K562 (cell line): ENCODE data around the gene MAP4K4. TPM values are rescaled to one million over a fixed set of nuclear protein-coding genes. Genes with fewer than 3 reads are reported as not detected.

Source experiments
- ATAC-seq: fragments of 200-7000 bp; cut with Tn5 transposase; 3 replicates; pipeline ENCODE4 v1.9.1; 2020; ENCODE audit warnings: moderate library complexity
- BruUV-seq: library from RNA; stranded (reverse); fragments of 400-500 nt; replicated peaks from 2 replicates; lab custom pipeline; 2021; lab: Mats Ljungman, UMichigan
- CTCF ChIA-PET: fragments of 300-600 bp; formaldehyde crosslinking; extraction: SDS; loops from one replicate; lab custom pipeline; 2021; ENCODE audit warnings: low intra/inter-chr PET ratio; lab: Yijun Ruan, JAX
- POLR2A ChIA-PET: fragments of 300-600, 350-650 bp; sonication (Branson Sonifier 250); formaldehyde crosslinking; extraction: SDS; loops from one replicate; lab custom pipeline; 2021; ENCODE audit warnings: antibody characterized with exemption, inconsistent platforms; lab: Yijun Ruan, JAX
- DNase-seq, 4 experiments: peaks; one replicate each; pipeline versions ENCODE4 v3.0.0 to v3.0.0-alpha.2; 2011 to 2018; ENCODE audit warnings: low spot score in 3 of 4, mixed read lengths in 3 of 4; ENCODE audit errors: extremely low read depth in 1 of 4
- FAIRE-seq: peaks from 2 replicates; lab custom pipeline; 2011; peaks lifted over from hg19 to GRCh38; lab: Jason Lieb, UNC
- H2AFZ ChIP-seq: 2 replicates; pipeline ENCODE4 v1.6.0; 2011; ENCODE audit warnings: low read depth, low read length, control low read depth, inconsistent platforms
- H3K27ac ChIP-seq: fragments of 200-600 bp; 3 replicates; pipeline ENCODE4 v1.8.0; 2011; ENCODE audit warnings: low read depth, mild to moderate bottlenecking, control low read depth, inconsistent platforms, low read length, moderate library complexity, mixed read lengths; ENCODE audit errors: extremely low read depth
- H3K27me3 ChIP-seq, 2 experiments: fragments of 300-600 bp in 1 of 2; 2 replicates in 1 of 2; 3 replicates in 1 of 2; pipeline versions ENCODE4 v1.6.0 to v1.8.0; 2011; ENCODE audit warnings: inconsistent platforms in 2 of 2, low read length in 2 of 2, mild to moderate bottlenecking in 1 of 2, mixed read lengths in 1 of 2, moderate library complexity in 1 of 2; ENCODE audit not compliant: control insufficient read depth in 2 of 2, insufficient read depth in 2 of 2
- H3K36me3 ChIP-seq: fragments of 300-600 bp; 3 replicates; pipeline ENCODE4 v1.8.0; 2011; ENCODE audit warnings: mild to moderate bottlenecking, low read length, inconsistent platforms; ENCODE audit not compliant: control insufficient read depth, insufficient read depth
- H3K4me1 ChIP-seq, 2 experiments: fragments of 200-600 bp in 1 of 2; replicated peaks in 1 of 2; 2 replicates in 1 of 2; 3 replicates in 1 of 2; pipeline versions ENCODE4 v1.5.1 to v1.8.0; 2011; ENCODE audit warnings: inconsistent platforms in 2 of 2, low read length in 2 of 2, mild to moderate bottlenecking in 1 of 2, mixed read lengths in 1 of 2, moderate library complexity in 1 of 2; ENCODE audit not compliant: control insufficient read depth in 2 of 2, insufficient read depth in 2 of 2
- H3K4me2 ChIP-seq: 2 replicates; pipeline ENCODE4 v1.6.1; 2011; ENCODE audit warnings: low read length, control low read depth, inconsistent platforms, mixed read lengths; ENCODE audit not compliant: insufficient read depth
- H3K4me3 ChIP-seq: fragments of 200-600 bp; sonication (generic), shearing (Covaris generic); 2 replicates; pipeline ENCODE4 v1.5.1; 2016; ENCODE audit warnings: control low read depth, inconsistent platforms
- H3K79me2 ChIP-seq: fragments of 200-600 bp; 3 replicates; pipeline ENCODE4 v1.8.0; 2011; ENCODE audit warnings: low read length, inconsistent platforms; ENCODE audit not compliant: control insufficient read depth, insufficient read depth
- H3K9ac ChIP-seq, 2 experiments: 2 replicates each; pipeline versions ENCODE4 v1.6.0 to v1.6.1; 2011; ENCODE audit warnings: low read depth in 2 of 2, low read length in 2 of 2, control low read depth in 1 of 2, inconsistent platforms in 1 of 2, mild to moderate bottlenecking in 1 of 2, mixed read lengths in 1 of 2; ENCODE audit not compliant: insufficient read depth in 1 of 2
- H3K9me1 ChIP-seq: one replicate; pipeline ENCODE4 v1.6.0; 2011; ENCODE audit warnings: inconsistent platforms, mild to moderate bottlenecking, low read length, moderate library complexity; ENCODE audit not compliant: control insufficient read depth, insufficient read depth
- H3K9me3 ChIP-seq: replicated peaks from 2 replicates; pipeline ENCODE4 v1.5.1; 2011; ENCODE audit warnings: low read depth, low read length, inconsistent platforms; ENCODE audit not compliant: control insufficient read depth, insufficient read depth
- H4K20me1 ChIP-seq: replicated peaks from 2 replicates; pipeline ENCODE4 v1.6.1; 2011; ENCODE audit warnings: low read length, inconsistent platforms, mixed read lengths; ENCODE audit not compliant: control insufficient read depth, insufficient read depth
- ARID2 ChIP-seq: fragments of 450-650 bp; IDR thresholded peaks from 2 replicates; pipeline ENCODE4 v1.6.1; 2017; ENCODE audit warnings: antibody characterized with exemption, mild to moderate bottlenecking
- CBX2 ChIP-seq: fragments of 200-600 bp; sonication (generic); IDR thresholded peaks from one replicate; pipeline ENCODE4 v1.6.1; 2012; ENCODE audit warnings: mild to moderate bottlenecking, low read length, inconsistent platforms; ENCODE audit not compliant: insufficient read depth, poor library complexity, severe bottlenecking
- CTCF ChIP-seq, 3 experiments: IDR thresholded peaks in 2 of 3; conservative IDR thresholded peaks in 1 of 3; 2 replicates each; pipeline ENCODE4 v1.5.1; 2011 to 2012; ENCODE audit warnings: low read length in 3 of 3, mild to moderate bottlenecking in 3 of 3, control low read depth in 2 of 3, improper control_type of control experiment in 1 of 3, inconsistent platforms in 1 of 3, low read depth in 1 of 3, mixed read lengths in 1 of 3, moderate library complexity in 1 of 3; ENCODE audit not compliant: insufficient read depth in 2 of 3
- DMBX1 ChIP-seq: fragments of 250-450 bp; sonication (Bioruptor Pico); IDR thresholded peaks from 2 replicates; pipeline ENCODE4 v1.8.0; 2022; ENCODE audit warnings: inconsistent platforms, mild to moderate bottlenecking, moderate library complexity, borderline replicate concordance
- FIP1L1 ChIP-seq: fragments of 200-400 bp; formaldehyde crosslinking; IDR thresholded peaks from 2 replicates; pipeline ENCODE4 v1.6.1; 2018; ENCODE audit warnings: mild to moderate bottlenecking, low read depth, low read length; ENCODE audit not compliant: poor library complexity, severe bottlenecking
- HLTF ChIP-seq: fragments of 450-650 bp; IDR thresholded peaks from 2 replicates; pipeline ENCODE4 v1.6.1; 2016
- HMGN3 ChIP-seq: IDR thresholded peaks from 2 replicates; pipeline ENCODE4 v1.6.1; 2011; ENCODE audit warnings: borderline replicate concordance, low read depth, mild to moderate bottlenecking, mixed read lengths, low read length; ENCODE audit not compliant: insufficient read length; ENCODE audit errors: extremely low read depth
- HNRNPH1 ChIP-seq: fragments of 200-400 bp; formaldehyde crosslinking; optimal IDR thresholded peaks from 2 replicates; pipeline ENCODE3; 2017; ENCODE audit warnings: low read depth, mild to moderate bottlenecking, low read length, moderate library complexity
- NFE2 ChIP-seq: IDR thresholded peaks from 2 replicates; pipeline ENCODE4 v1.6.1; 2014; ENCODE audit warnings: antibody characterized with exemption, low read depth
- PRMT5 ChIP-seq: sonication (generic); formaldehyde crosslinking; IDR thresholded peaks from 2 replicates; pipeline ENCODE4 v1.5.0; 2020; ENCODE audit warnings: missing genetic modification reagents
- RBM25 ChIP-seq: fragments of 200-400 bp; formaldehyde crosslinking; IDR thresholded peaks from 2 replicates; pipeline ENCODE4 v1.6.1; 2018; ENCODE audit warnings: low read length, low read depth, moderate library complexity; ENCODE audit not compliant: severe bottlenecking
- SAFB ChIP-seq: fragments of 200-400 bp; formaldehyde crosslinking; IDR thresholded peaks from 2 replicates; pipeline ENCODE4 v1.6.1; 2017; ENCODE audit warnings: low read depth, low read length, borderline replicate concordance
- SIN3B ChIP-seq: fragments of 450-650 bp; IDR thresholded peaks from 2 replicates; pipeline ENCODE4 v1.6.1; 2017; ENCODE audit warnings: low read depth, mild to moderate bottlenecking, moderate library complexity
- TAL1 ChIP-seq: fragments of 450-650 bp; IDR thresholded peaks from 2 replicates; pipeline ENCODE4 v1.6.1; 2016; ENCODE audit warnings: mild to moderate bottlenecking
- ZNF124 ChIP-seq: sonication (generic); formaldehyde crosslinking; IDR thresholded peaks from 2 replicates; pipeline ENCODE4 v1.8.1; 2022; ENCODE audit warnings: missing genetic modification reagents
- ZNF165 ChIP-seq: fragments of 250-450 bp; sonication (Bioruptor Pico); IDR thresholded peaks from 2 replicates; pipeline ENCODE4 v1.4.0; 2020; ENCODE audit warnings: borderline replicate concordance
- ZNF277 ChIP-seq: fragments of 250-450 bp; sonication (Bioruptor Pico); IDR thresholded peaks from 2 replicates; pipeline ENCODE4 v1.8.0; 2022; ENCODE audit warnings: inconsistent platforms, mild to moderate bottlenecking, moderate library complexity, borderline replicate concordance
- ZNF551 ChIP-seq: fragments of 250-450 bp; sonication (Bioruptor Pico); IDR thresholded peaks from 2 replicates; pipeline ENCODE4 v1.5.0; 2021; ENCODE audit warnings: mild to moderate bottlenecking, moderate library complexity
- WGBS: fragments of 100-300 bp; shearing (Covaris generic); methylation state at CpG from one replicate; pipeline ENCODE4 v1.1.6; 2016; ENCODE audit warnings: low coverage, mixed read lengths; ENCODE audit not compliant: insufficient coverage; ENCODE audit errors: missing lambda C conversion rate; 5-methylcytosine and 5-hydroxymethylcytosine counted together
- in situ Hi-C: fragments of 300-500 bp; cut with MboI; formaldehyde crosslinking; loops from 4 replicates; pipeline ENCODE4 v1.15.0; 2018; ENCODE audit warnings: inconsistent platforms, mixed read lengths
- intact Hi-C: fragments of 100-400 bp; cut with micrococcal nuclease; formaldehyde crosslinking; loops from 2 replicates; pipeline ENCODE4 v1.14.2; 2022
- polyA plus RNA-seq, 8 experiments: library from polyadenylated mRNA; depleted of rRNA in 4 of 8; stranded (reverse) in 5 of 8; unstranded in 3 of 8; fragments of >200 nt; fragmentation: Nextera tagmentation in 2 of 8; fragmentation: Illumina TruSeq in 1 of 8; extraction: Ambion mirVana in 2 of 8; extraction: Trizol in 1 of 8; gene quantifications; 2 replicates each; pipeline versions ENCODE4 v1.2.1 to v1.2.3, GENCODE V29; 2011 to 2014; ENCODE audit warnings: inconsistent platforms in 1 of 8, missing spikeins in 1 of 8
- total RNA-seq, 7 experiments: library from RNA; depleted of rRNA in 6 of 7; stranded (reverse); fragments of >200 nt in 6 of 7; fragmentation: Illumina TruSeq in 2 of 7; extraction: Trizol in 2 of 7; gene quantifications; 2 replicates each; pipeline versions ENCODE4 v1.2.1 to v1.2.3, GENCODE V29; 2011 to 2021; ENCODE audit warnings: low replicate concordance in 1 of 7

Gene MAP4K4
- total and polyA plus RNA-seq, 9 of the 15 experiments (the other 6 are each of a cell fraction or from before 2014, with no cell fraction given) = 7.6 to 76.4 (median 50.6) TPM

GRCh38 chr2:101930847-101931246, 233.3 kb downstream of the MAP4K4 start:
- intact Hi-C loops = no loop called here
- no peaks in the 10 kb centered on the region for H3K36me3 ChIP-seq
- peaks cover 0 to 6% of the 10 kb centered on the region in 2 experiments; a peak in 1 of 5 replicates for H3K27me3 ChIP-seq
- H3K4me3 ChIP-seq = no peak overlapping the region
- TF ChIP-seq ZNF124 (CRISPR knock-in tag) (no peak), ZNF551 (CRISPR knock-in tag) (no peak), CBX2 (no peak), DMBX1 (no peak), ARID2 (no peak), CTCF (IDR thresholded peaks at IDR 0.05 in 2 of 3, conservative IDR thresholded peaks at IDR 0.05 in 1 of 3; ENCODE audit: insufficient read depth in 2 of 3, low read depth in 1 of 3, low read length in 3 of 3) (no peak), TAL1 (no peak), FIP1L1 (no peak), ZNF277 (no peak), NFE2 (no peak), RBM25 (no peak), HLTF (no peak), ZNF165 (no peak), HMGN3 (no peak), SIN3B (no peak), HNRNPH1 (no peak), PRMT5 (CRISPR knock-in tag) (no peak), SAFB (no peak)
- DNase-seq (no peak), ATAC-seq (no peak), FAIRE-seq (no peak)
- H3K9me3 ChIP-seq = no peaks in the 10 kb centered on the region
- no peak overlapping the region for H3K9ac ChIP-seq
- ChIA-PET CTCF (interaction anchor here (0.6 kb wide), 1 partner anchor 22 kb away, joined by 3 read pairs; no protein-coding TSS in a partner anchor), POLR2A (interaction anchor here (1.8 kb wide), 1 partner anchor 10 kb away, joined by 4 read pairs; no protein-coding TSS in a partner anchor)
- WGBS = 3% methylated on average over 4 of the region's 4 CpGs
- no peak overlapping the region for H2AFZ ChIP-seq
- BruUV-seq = no TSS peak
- no peaks in the 10 kb centered on the region; a peak in 1 of 5 replicates for H3K4me1 ChIP-seq
- H3K27ac ChIP-seq = no peak overlapping the region
- in situ Hi-C loops = no loop called here
- H3K4me2 ChIP-seq = no peak overlapping the region
- H3K9me1 ChIP-seq = no peaks in the 10 kb centered on the region
- no peaks in the 10 kb centered on the region for H4K20me1 ChIP-seq
- no peaks in the 10 kb centered on the region for H3K79me2 ChIP-seq
